Stimulated activated naive CD8-positive, alpha-beta T cell treated with anti-CD3 and anti-CD28 coated beads, Interleukin-15, Interleukin-2, amounts not matched to agents 100 ng/mL and 50 ng/mL, for 24 hours (primary cell): ENCODE data around the gene ODAD2.

Source experiments
- H3K27ac Mint-ChIP-seq: one replicate; pipeline ENCODE4 v1.8.0; 2021; ENCODE audit warnings: mild to moderate bottlenecking, mixed read lengths
- H3K27me3 Mint-ChIP-seq: one replicate; pipeline ENCODE4 v1.8.0; 2021; ENCODE audit warnings: mixed read lengths
- H3K36me3 Mint-ChIP-seq: one replicate; pipeline ENCODE4 v1.8.0; 2021; ENCODE audit warnings: low read depth, mixed read lengths
- H3K4me1 Mint-ChIP-seq: one replicate; pipeline ENCODE4 v1.8.0; 2021; ENCODE audit warnings: low read depth, mixed read lengths
- H3K4me3 Mint-ChIP-seq: one replicate; pipeline ENCODE4 v1.8.0; 2021; ENCODE audit warnings: mild to moderate bottlenecking, mixed read lengths
- H3K9me3 Mint-ChIP-seq: one replicate; pipeline ENCODE4 v1.8.0; 2021; ENCODE audit warnings: mixed read lengths

Gene ODAD2

DNA sequence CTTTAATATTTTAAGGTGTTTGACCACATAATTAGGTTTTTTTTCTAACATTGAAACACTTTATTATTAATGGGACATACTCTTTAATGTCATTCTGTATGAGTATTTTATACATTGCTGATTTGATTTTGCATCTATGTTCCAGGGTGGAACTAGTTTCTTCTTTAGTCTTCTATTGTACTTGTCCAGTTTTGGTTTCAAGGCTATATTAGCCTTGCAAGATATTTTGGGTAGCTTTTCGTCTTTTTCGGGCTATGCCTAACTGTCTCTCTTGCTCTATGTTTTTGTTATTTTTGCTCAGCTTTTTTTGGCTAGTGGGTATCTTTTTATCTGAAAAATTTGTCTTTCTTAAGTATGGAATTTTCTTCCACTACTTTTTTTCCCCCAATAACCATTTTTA is 214.6 kb downstream of the ODAD2 start:
- Mint-ChIP-seq H3K4me3 (no peak overlapping the region), H3K27ac (no peak overlapping the region), H3K36me3 (no peaks in the 10 kb centered on the region), H3K9me3 (no peaks in the 10 kb centered on the region), H3K27me3 (peaks cover 43% of the 10 kb centered on the region), H3K4me1 (no peaks in the 10 kb centered on the region)

DNA sequence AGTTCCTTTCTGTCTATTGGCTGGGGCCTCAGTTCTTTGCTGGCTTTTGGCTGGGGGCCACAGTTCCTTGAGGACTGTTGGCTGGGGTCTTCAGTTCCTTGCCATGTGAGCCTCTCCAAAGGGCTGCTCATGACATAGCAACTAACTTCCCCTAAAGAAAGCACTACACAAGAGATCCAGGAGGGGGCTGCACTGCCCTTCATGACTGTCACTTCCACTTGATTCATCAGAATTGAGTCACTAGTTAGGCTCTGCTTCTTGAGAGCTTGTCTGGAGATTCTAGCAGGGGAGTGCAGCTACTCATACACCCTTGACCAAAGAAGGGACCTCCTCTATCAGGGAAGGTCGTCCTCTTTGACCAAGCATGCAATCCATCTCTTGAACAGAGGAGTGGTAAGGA is 215.2 kb downstream of the ODAD2 start:
- no peak overlapping the region for H3K4me3 Mint-ChIP-seq
- H3K27me3 Mint-ChIP-seq = peaks cover 39% of the 10 kb centered on the region
- no peaks in the 10 kb centered on the region for H3K4me1 Mint-ChIP-seq
- no peaks in the 10 kb centered on the region for H3K36me3 Mint-ChIP-seq
- H3K27ac Mint-ChIP-seq = no peak overlapping the region
- H3K9me3 Mint-ChIP-seq = no peaks in the 10 kb centered on the region

DNA sequence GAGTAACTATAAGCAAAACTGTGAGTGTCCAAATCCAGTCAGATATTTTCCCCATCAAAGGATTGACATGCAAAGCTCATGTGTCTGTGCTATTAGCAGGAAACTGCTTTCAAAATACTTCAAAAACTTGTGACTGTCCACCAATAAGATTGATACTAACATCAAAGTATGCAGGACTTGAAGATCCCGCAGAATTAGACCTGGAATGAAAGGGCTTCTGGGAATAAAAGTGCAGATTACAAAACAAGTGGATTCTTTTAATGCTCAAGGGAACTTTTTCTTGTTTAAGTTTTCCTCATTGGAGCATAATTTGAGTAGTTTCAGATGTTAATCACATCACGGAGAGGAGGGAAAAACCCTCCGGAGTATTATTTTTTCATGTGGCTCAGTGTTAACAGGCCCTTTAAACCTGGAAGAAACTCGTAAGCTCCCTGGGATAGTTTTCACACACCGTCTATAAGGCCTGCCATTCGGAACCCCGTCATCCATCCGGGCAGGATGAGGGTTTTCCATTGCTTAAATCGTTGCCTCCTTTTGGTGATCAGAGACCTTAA is 219.3 kb downstream of the ODAD2 start:
- Mint-ChIP-seq H3K36me3 (no peaks in the 10 kb centered on the region), H3K9me3 (no peaks in the 10 kb centered on the region), H3K27me3 (peaks cover 43% of the 10 kb centered on the region), H3K4me3 (no peak overlapping the region), H3K4me1 (no peaks in the 10 kb centered on the region), H3K27ac (no peak overlapping the region)

DNA sequence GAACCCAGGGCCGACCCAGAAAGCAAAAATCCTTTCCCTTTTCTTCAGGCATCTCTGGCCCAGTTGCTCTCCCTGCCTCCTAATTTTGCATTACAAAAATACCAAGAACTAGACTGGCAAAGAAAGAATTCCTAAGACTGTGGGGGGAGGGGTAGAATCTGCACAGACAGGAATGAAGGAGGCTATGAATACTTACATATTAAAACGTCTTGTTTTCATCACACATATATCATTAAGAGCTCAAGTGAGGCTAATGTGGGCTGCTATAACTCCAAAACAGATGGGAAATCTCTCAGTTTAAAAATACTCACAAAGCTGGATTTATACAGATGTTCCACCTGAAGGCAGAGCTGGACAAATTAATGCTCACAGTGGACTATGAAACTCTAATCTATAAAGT is 224.0 kb downstream of the ODAD2 start:
- Mint-ChIP-seq H3K27me3 (peaks cover 52% of the 10 kb centered on the region), H3K4me1 (peaks cover 4% of the 10 kb centered on the region), H3K36me3 (no peaks in the 10 kb centered on the region), H3K9me3 (no peaks in the 10 kb centered on the region), H3K4me3 (no peak overlapping the region), H3K27ac (no peak overlapping the region)

DNA sequence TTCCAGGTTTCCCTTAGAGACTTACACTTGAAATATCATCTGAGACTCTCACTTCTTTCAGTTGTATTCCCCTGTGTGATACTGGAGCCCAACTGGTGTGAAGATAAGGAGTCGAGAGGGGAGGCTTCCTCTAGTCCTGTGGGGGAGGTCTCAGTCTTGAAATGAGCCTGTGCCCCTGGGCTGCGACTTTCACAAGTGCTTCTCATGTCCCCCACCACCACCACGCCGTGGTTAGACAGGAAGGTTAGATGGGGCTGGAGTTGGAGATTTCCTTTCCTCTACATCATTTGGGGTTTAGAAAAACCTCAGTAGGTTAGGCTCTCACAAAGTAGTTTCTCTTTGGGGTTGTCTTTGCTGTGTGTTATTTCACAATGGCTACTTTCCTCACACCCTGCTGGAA is 227.6 kb downstream of the ODAD2 start:
- H3K4me1 Mint-ChIP-seq = peaks cover 4% of the 10 kb centered on the region
- peaks cover 50% of the 10 kb centered on the region for H3K27me3 Mint-ChIP-seq
- H3K36me3 Mint-ChIP-seq = no peaks in the 10 kb centered on the region
- no peaks in the 10 kb centered on the region for H3K9me3 Mint-ChIP-seq
- H3K27ac Mint-ChIP-seq = no peak overlapping the region
- H3K4me3 Mint-ChIP-seq = no peak overlapping the region

- H3K4me1 Mint-ChIP-seq = peaks cover 4% of the 10 kb centered on the region
- H3K36me3 Mint-ChIP-seq = no peaks in the 10 kb centered on the region
- no peak overlapping the region for H3K4me3 Mint-ChIP-seq
- peaks cover 51% of the 10 kb centered on the region for H3K27me3 Mint-ChIP-seq
- no peaks in the 10 kb centered on the region for H3K9me3 Mint-ChIP-seq
- H3K27ac Mint-ChIP-seq = no peak overlapping the region
Measured at GRCh38 chr10:27770181-27770580, 228.7 kb downstream of the ODAD2 start.
